ENCODE results near the gene DGCR2.

- TF ChIP-seq CTCF (IDR thresholded peaks at IDR 0.05) (no peak), POLR2A (IDR thresholded peaks at IDR 0.05) (no peak), POLR2AphosphoS5 (IDR thresholded peaks at IDR 0.05) (no peak)
Observed at GRCh38 chr22:19037282-19038163, 84.7 kb downstream of the DGCR2 start.
